Activated CD8-positive, alpha-beta memory T cell treated with anti-CD3 and anti-CD28 coated beads, Interleukin-2, amount 10 ng/mL, durations not matched to agents 7 days and 5 days (primary cell): Measurements from ENCODE around the gene MAD1L1. TPM values are rescaled to one million over a fixed set of nuclear protein-coding genes. Genes with fewer than 3 reads are reported as not detected.

Experiments used
- ATAC-seq: fragments of 150-1000 bp; cut with Tn5 transposase; one replicate; pipeline ENCODE4 v1.10.0; 2021; ENCODE audit warnings: moderate library complexity
- CTCF ChIA-PET: fragments of 350-600 bp; sonication (Branson Sonifier 250); formaldehyde crosslinking; loops from one replicate; lab custom pipeline; 2021; ENCODE audit warnings: antibody characterized with exemption; lab: Charles Lee
- DNase-seq: peaks from one replicate; pipeline ENCODE4 v3.0.0-alpha.2; 2020
- H3K27ac Mint-ChIP-seq: one replicate; pipeline ENCODE4 v1.8.0; 2021; ENCODE audit warnings: mild to moderate bottlenecking, mixed read lengths
- H3K27me3 Mint-ChIP-seq: one replicate; pipeline ENCODE4 v1.8.0; 2021; ENCODE audit warnings: mixed read lengths
- H3K36me3 Mint-ChIP-seq: one replicate; pipeline ENCODE4 v1.8.0; 2021; ENCODE audit warnings: mild to moderate bottlenecking, mixed read lengths
- H3K4me1 Mint-ChIP-seq: one replicate; pipeline ENCODE4 v1.8.0; 2021; ENCODE audit warnings: mixed read lengths
- H3K4me3 Mint-ChIP-seq: one replicate; pipeline ENCODE4 v1.8.0; 2021; ENCODE audit warnings: mild to moderate bottlenecking, moderate library complexity, mixed read lengths
- H3K9me3 Mint-ChIP-seq: one replicate; pipeline ENCODE4 v1.8.0; 2022; ENCODE audit warnings: low read depth, mixed read lengths
- total RNA-seq, 2 experiments: library from RNA; stranded (reverse); gene quantifications; one replicate each; pipeline ENCODE4 v1.2.3, GENCODE V29; 2021

The MAD1L1 gene
- total RNA-seq, 2 experiments from 2014 or later, result 60.0 to 97.7 TPM

GRCh38 chr7:2244404-2244995 lies 11.8 kb upstream of the MAD1L1 start:
- CTCF ChIA-PET, result interaction anchor here (0.6 kb wide), 1 partner anchor 422 kb away, joined by 3 read pairs; no protein-coding TSS in a partner anchor
- DNase-seq (no peak), ATAC-seq (no peak)
- Mint-ChIP-seq H3K4me1 (peaks cover 36% of the 10 kb centered on the region), H3K27ac (no peak overlapping the region), H3K9me3 (no peaks in the 10 kb centered on the region), H3K36me3 (peaks cover 3% of the 10 kb centered on the region), H3K27me3 (no peaks in the 10 kb centered on the region), H3K4me3 (no peak overlapping the region)

- no peak for DNase-seq
Observed at GRCh38 chr7:2243458-2243857, 10.7 kb upstream of the MAD1L1 start.

GRCh38 chr7:2242541-2243429 lies 10.0 kb upstream of the MAD1L1 start:
- Mint-ChIP-seq H3K27ac (peak overlapping the region; percentile 92), H3K4me3 (peak overlapping the region; percentile 91), H3K4me1 (peaks cover 27% of the 10 kb centered on the region), H3K9me3 (no peaks in the 10 kb centered on the region), H3K27me3 (no peaks in the 10 kb centered on the region), H3K36me3 (peaks cover 15% of the 10 kb centered on the region)
- DNase-seq (peak; percentile 61), ATAC-seq (peak; percentile 52)
- CTCF ChIA-PET, result interaction anchor here (1.2 to 1.9 kb wide), 4 partner anchors 11 to 105 kb away, joined by 3 to 9 read pairs (median 4); partner anchors contain the start of gene MAD1L1

More at GRCh38 chr7:2243458-2243857, 10.7 kb upstream of the MAD1L1 start:
- Mint-ChIP-seq H3K4me3 (peak overlapping the region; percentile 91), H3K36me3 (peaks cover 9% of the 10 kb centered on the region), H3K27me3 (no peaks in the 10 kb centered on the region), H3K27ac (no peak overlapping the region), H3K4me1 (peaks cover 27% of the 10 kb centered on the region), H3K9me3 (no peaks in the 10 kb centered on the region)
- no peak for ATAC-seq
- CTCF ChIA-PET, result no interaction called here

GRCh38 chr7:2241580-2242540 lies 9.1 kb upstream of the MAD1L1 start, which contains the start of the genes MRM2 and NUDT1:
Gene MRM2, minus strand, starts transcription at chr7:2242205. Its CDS starts 36 bp downstream, at chr7:2242169.
Gene NUDT1, plus strand, starts transcription at chr7:2242226. Its CDS starts 2,349 bp downstream, at chr7:2244575.
- H3K36me3 Mint-ChIP-seq, result peaks cover 21% of the 10 kb centered on the region
- CTCF ChIA-PET, result interaction anchor here (1.2 to 1.9 kb wide), 4 partner anchors 10 to 106 kb away, joined by 3 to 9 read pairs (median 4); partner anchors contain the start of gene MAD1L1
- ATAC-seq (peak; percentile 93), DNase-seq (peak; percentile 81)
- H3K4me1 Mint-ChIP-seq, result peaks cover 30% of the 10 kb centered on the region
- H3K9me3 Mint-ChIP-seq, result no peaks in the 10 kb centered on the region
- H3K4me3 Mint-ChIP-seq, result peak within 1 kb of the TSS; percentile 91
- H3K27me3 Mint-ChIP-seq, result no peaks in the 10 kb centered on the region
- peak within 1 kb of the TSS; percentile 92 for H3K27ac Mint-ChIP-seq

- no peak overlapping the region for H3K4me3 Mint-ChIP-seq
- no peaks in the 10 kb centered on the region for H3K27me3 Mint-ChIP-seq
- H3K4me1 Mint-ChIP-seq, result peaks cover 29% of the 10 kb centered on the region
- no peaks in the 10 kb centered on the region for H3K9me3 Mint-ChIP-seq
- ATAC-seq (no peak), DNase-seq (no peak)
- CTCF ChIA-PET, result interaction anchor here (1.2 to 1.4 kb wide), 2 partner anchors 7 to 108 kb away, joined by 3 to 6 read pairs; no protein-coding TSS in a partner anchor
- peaks cover 30% of the 10 kb centered on the region for H3K36me3 Mint-ChIP-seq
- no peak overlapping the region for H3K27ac Mint-ChIP-seq
Observed at GRCh38 chr7:2239242-2239641, 6.5 kb upstream of the MAD1L1 start.

- DNase-seq, result no peak
- ATAC-seq, result no peak
- peaks cover 29% of the 10 kb centered on the region for H3K4me1 Mint-ChIP-seq
- no peaks in the 10 kb centered on the region for H3K27me3 Mint-ChIP-seq
- CTCF ChIA-PET, result interaction anchor here (0.8 to 1.5 kb wide), 3 partner anchors 110 to 116 kb away, joined by 3 to 7 read pairs (median 4); no protein-coding TSS in a partner anchor
- no peaks in the 10 kb centered on the region for H3K9me3 Mint-ChIP-seq
- no peak overlapping the region for H3K4me3 Mint-ChIP-seq
- peaks cover 32% of the 10 kb centered on the region for H3K36me3 Mint-ChIP-seq
- no peak overlapping the region for H3K27ac Mint-ChIP-seq
Observed at GRCh38 chr7:2237109-2237602, 4.4 kb upstream of the MAD1L1 start.

GRCh38 chr7:2233926-2234325 lies 1.2 kb upstream of the MAD1L1 start:
- Mint-ChIP-seq H3K9me3 (no peaks in the 10 kb centered on the region), H3K27me3 (no peaks in the 10 kb centered on the region), H3K36me3 (peaks cover 28% of the 10 kb centered on the region), H3K27ac (peak overlapping the region; percentile 59), H3K4me1 (peaks cover 29% of the 10 kb centered on the region), H3K4me3 (peak overlapping the region; percentile 53)
- CTCF ChIA-PET, result interaction anchor here (1.3 kb wide), 1 partner anchor 655 kb away, joined by 4 read pairs; no protein-coding TSS in a partner anchor
- DNase-seq (no peak), ATAC-seq (no peak)

GRCh38 chr7:2231992-2232765 lies 566 bp downstream of the MAD1L1 start:
- Mint-ChIP-seq H3K27me3 (no peaks in the 10 kb centered on the region), H3K4me1 (peaks cover 22% of the 10 kb centered on the region), H3K9me3 (no peaks in the 10 kb centered on the region), H3K4me3 (peak overlapping the region; percentile 83), H3K27ac (peak overlapping the region; percentile 75), H3K36me3 (peaks cover 18% of the 10 kb centered on the region)
- DNase-seq (no peak), ATAC-seq (peak; percentile 48)
- CTCF ChIA-PET, result interaction anchor here (0.8 to 2.2 kb wide), 9 partner anchors 8 to 651 kb away, joined by 3 to 9 read pairs (median 3); partner anchors contain the start of genes EIF3B, MRM2, NUDT1 and SNX8

- no peak for ATAC-seq
- Mint-ChIP-seq H3K4me1 (peaks cover 17% of the 10 kb centered on the region), H3K4me3 (no peak overlapping the region), H3K27me3 (no peaks in the 10 kb centered on the region), H3K9me3 (no peaks in the 10 kb centered on the region), H3K27ac (no peak overlapping the region), H3K36me3 (peaks cover 15% of the 10 kb centered on the region)
- no peak for DNase-seq
- CTCF ChIA-PET, result no interaction called here
Observed at GRCh38 chr7:2230882-2231281, 1.9 kb downstream of the MAD1L1 start.

- ATAC-seq (no peak), DNase-seq (no peak)
- Mint-ChIP-seq H3K27me3 (no peaks in the 10 kb centered on the region), H3K36me3 (peaks cover 18% of the 10 kb centered on the region), H3K4me1 (peaks cover 17% of the 10 kb centered on the region), H3K4me3 (no peak overlapping the region), H3K27ac (no peak overlapping the region), H3K9me3 (no peaks in the 10 kb centered on the region)
- CTCF ChIA-PET, result interaction anchor here (0.8 to 1.0 kb wide), 2 partner anchors 10 to 246 kb away, joined by 3 read pairs; no protein-coding TSS in a partner anchor
Observed at GRCh38 chr7:2230226-2230625, 2.5 kb downstream of the MAD1L1 start.

- Mint-ChIP-seq H3K4me1 (peaks cover 17% of the 10 kb centered on the region), H3K36me3 (peaks cover 15% of the 10 kb centered on the region), H3K4me3 (no peak overlapping the region), H3K27me3 (no peaks in the 10 kb centered on the region), H3K9me3 (no peaks in the 10 kb centered on the region), H3K27ac (no peak overlapping the region)
- ATAC-seq (no peak), DNase-seq (no peak)
- CTCF ChIA-PET, result interaction anchor here (0.8 to 1.0 kb wide), 2 partner anchors 11 to 246 kb away, joined by 3 read pairs; no protein-coding TSS in a partner anchor
Observed at GRCh38 chr7:2229467-2229866, 3.3 kb downstream of the MAD1L1 start.
